OCI-LY3 (cell line): Measurements from ENCODE around the gene BCL7A.

Source experiments
- EZH2phosphoT487 ChIP-seq: fragments of 200-600 bp; shearing (Covaris generic); IDR thresholded peaks from 2 replicates; pipeline ENCODE4 v1.6.1; 2018; ENCODE audit warnings: antibody characterized with exemption, mixed run types, low read depth
- TF ChIP-seq, protein P1 (sequence below): fragments of 200-600, 300-600 bp; sonication (generic); IDR thresholded peaks from 2 replicates; pipeline ENCODE4 v1.5.1; 2014; ENCODE audit warnings: antibody characterized with exemption, low read length, low read depth

DNA sequence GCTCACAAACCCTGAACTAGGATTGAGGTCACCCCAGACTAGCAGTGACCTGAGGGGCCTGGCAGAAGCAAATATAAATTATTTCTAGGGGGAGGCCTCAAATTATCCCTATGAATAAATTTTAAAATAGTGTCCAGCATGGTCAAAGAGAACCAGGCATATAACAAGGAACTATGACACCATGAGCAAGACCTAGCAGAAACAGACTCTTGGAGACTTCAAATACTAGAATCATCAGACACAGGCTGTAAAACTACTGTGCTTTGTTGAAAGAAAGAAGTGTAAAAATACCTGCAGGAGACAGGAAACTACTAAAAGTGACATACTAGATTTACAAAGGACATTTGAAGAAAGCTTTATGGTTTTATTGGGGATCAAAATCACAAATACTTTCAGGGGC, 3.2 kb upstream of the BCL7A start:
- TF ChIP-seq, protein P1, sequence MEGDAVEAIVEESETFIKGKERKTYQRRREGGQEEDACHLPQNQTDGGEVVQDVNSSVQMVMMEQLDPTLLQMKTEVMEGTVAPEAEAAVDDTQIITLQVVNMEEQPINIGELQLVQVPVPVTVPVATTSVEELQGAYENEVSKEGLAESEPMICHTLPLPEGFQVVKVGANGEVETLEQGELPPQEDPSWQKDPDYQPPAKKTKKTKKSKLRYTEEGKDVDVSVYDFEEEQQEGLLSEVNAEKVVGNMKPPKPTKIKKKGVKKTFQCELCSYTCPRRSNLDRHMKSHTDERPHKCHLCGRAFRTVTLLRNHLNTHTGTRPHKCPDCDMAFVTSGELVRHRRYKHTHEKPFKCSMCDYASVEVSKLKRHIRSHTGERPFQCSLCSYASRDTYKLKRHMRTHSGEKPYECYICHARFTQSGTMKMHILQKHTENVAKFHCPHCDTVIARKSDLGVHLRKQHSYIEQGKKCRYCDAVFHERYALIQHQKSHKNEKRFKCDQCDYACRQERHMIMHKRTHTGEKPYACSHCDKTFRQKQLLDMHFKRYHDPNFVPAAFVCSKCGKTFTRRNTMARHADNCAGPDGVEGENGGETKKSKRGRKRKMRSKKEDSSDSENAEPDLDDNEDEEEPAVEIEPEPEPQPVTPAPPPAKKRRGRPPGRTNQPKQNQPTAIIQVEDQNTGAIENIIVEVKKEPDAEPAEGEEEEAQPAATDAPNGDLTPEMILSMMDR, result no peak
- no peak for TF ChIP-seq EZH2phosphoT487
